RWPE2 (cell line): ENCODE results near the gene KCTD13.

Source experiments
- ATAC-seq: fragments of 200-7000 bp; cut with Tn5 transposase; 3 replicates; pipeline ENCODE4 v1.9.1; 2021; ENCODE audit warnings: low read depth
- DNase-seq: peaks from one replicate; pipeline ENCODE4 v3.0.0-alpha.2; 2020; ENCODE audit warnings: low spot score
- H3K27ac ChIP-seq: fragments of 450-650 bp; 2 replicates; pipeline ENCODE4 v1.5.1; 2017; ENCODE audit warnings: mild to moderate bottlenecking; ENCODE audit not compliant: poor library complexity, severe bottlenecking
- H3K27me3 ChIP-seq: fragments of 250-450 bp; sonication (Bioruptor Pico); 2 replicates; pipeline ENCODE4 v1.5.1; 2021; ENCODE audit warnings: mild to moderate bottlenecking, moderate library complexity; ENCODE audit not compliant: insufficient read depth, poor library complexity, severe bottlenecking
- H3K36me3 ChIP-seq: fragments of 250-450 bp; sonication (Bioruptor Pico); 2 replicates; pipeline ENCODE4 v1.5.1; 2020; ENCODE audit warnings: low read depth, mild to moderate bottlenecking, moderate library complexity
- H3K4me1 ChIP-seq: fragments of 250-450 bp; sonication (Bioruptor Pico); 2 replicates; pipeline ENCODE4 v1.5.1; 2021; ENCODE audit warnings: mild to moderate bottlenecking, moderate library complexity; ENCODE audit not compliant: insufficient read depth, poor library complexity, severe bottlenecking
- H3K4me3 ChIP-seq: fragments of 250-450 bp; sonication (Bioruptor Pico); 2 replicates; pipeline ENCODE4 v1.5.1; 2021; ENCODE audit warnings: mild to moderate bottlenecking, moderate library complexity; ENCODE audit not compliant: severe bottlenecking
- H3K9me3 ChIP-seq: fragments of 250-450 bp; sonication (Bioruptor Pico); 2 replicates; pipeline ENCODE4 v1.5.1; 2021; ENCODE audit warnings: mild to moderate bottlenecking, moderate library complexity; ENCODE audit not compliant: severe bottlenecking
- CTCF ChIP-seq: fragments of 450-650 bp; IDR thresholded peaks from one replicate; pipeline ENCODE4 v1.5.1; 2017; ENCODE audit warnings: mild to moderate bottlenecking, moderate library complexity; ENCODE audit not compliant: poor library complexity, severe bottlenecking

KCTD13 gene

GRCh38 chr16:29864205-29864604, 61.8 kb downstream of the KCTD13 start:
- Histone ChIP-seq H3K4me1 (no peaks in the 10 kb centered on the region), H3K27me3 (no peaks in the 10 kb centered on the region), H3K4me3 (no peak overlapping the region), H3K27ac (no peak overlapping the region), H3K36me3 (peaks cover 6% of the 10 kb centered on the region), H3K9me3 (no peaks in the 10 kb centered on the region)
- no peak for ATAC-seq
- DNase-seq: no peak
- no peak for TF ChIP-seq CTCF

- Histone ChIP-seq H3K36me3 (peaks cover 6% of the 10 kb centered on the region), H3K4me3 (peak overlapping the region; percentile 77), H3K9me3 (no peaks in the 10 kb centered on the region), H3K27me3 (no peaks in the 10 kb centered on the region), H3K4me1 (no peaks in the 10 kb centered on the region), H3K27ac (peak overlapping the region; percentile 50)
- peak; percentile 58 for TF ChIP-seq CTCF
- DNase-seq (no peak), ATAC-seq (no peak)
Measured at GRCh38 chr16:29863669-29863984, 62.4 kb downstream of the KCTD13 start.

GRCh38 chr16:29862884-29863668, 63.0 kb downstream of the KCTD13 start, which contains the start of gene CDIPT:
TSS of gene CDIPT (minus strand) at chr16:29863226. CDS start at chr16:29862857, 369 bp downstream.
- no peaks in the 10 kb centered on the region for H3K9me3 ChIP-seq
- DNase-seq (peak; percentile 94), ATAC-seq (peak; percentile 97)
- H3K27ac ChIP-seq: peak within 1 kb of the TSS; percentile 50
- H3K4me1 ChIP-seq: no peaks in the 10 kb centered on the region
- peaks cover 6% of the 10 kb centered on the region for H3K36me3 ChIP-seq
- H3K27me3 ChIP-seq: no peaks in the 10 kb centered on the region
- H3K4me3 ChIP-seq: peak within 1 kb of the TSS; percentile 77
- peak; percentile 86 for TF ChIP-seq CTCF

GRCh38 chr16:29862383-29862883, 63.6 kb downstream of the KCTD13 start:
- Histone ChIP-seq H3K4me3 (peak overlapping the region; percentile 77), H3K27me3 (no peaks in the 10 kb centered on the region), H3K27ac (peak overlapping the region; percentile 50), H3K4me1 (no peaks in the 10 kb centered on the region), H3K9me3 (no peaks in the 10 kb centered on the region), H3K36me3 (peaks cover 6% of the 10 kb centered on the region)
- ATAC-seq (peak; percentile 7; the same call in 2 of the 3 replicates), DNase-seq (no peak)
- no peak for TF ChIP-seq CTCF

GRCh38 chr16:29860218-29860617, 65.8 kb downstream of the KCTD13 start:
- Histone ChIP-seq H3K27me3 (no peaks in the 10 kb centered on the region), H3K27ac (no peak overlapping the region), H3K9me3 (no peaks in the 10 kb centered on the region), H3K4me1 (no peaks in the 10 kb centered on the region), H3K36me3 (peaks cover 6% of the 10 kb centered on the region), H3K4me3 (no peak overlapping the region)
- ATAC-seq (no peak), DNase-seq (no peak)
- no peak for TF ChIP-seq CTCF
